Testis (tissue), 3 donors: ENCODE measurements around the gene GALNT11. TPM values are rescaled to one million over a fixed set of nuclear protein-coding genes. Genes with fewer than 3 reads are reported as not detected.

Experiments used
- DNase-seq: peaks from one replicate; pipeline ENCODE4 v3.0.0-alpha.2; 2019
- H3K27ac ChIP-seq, 2 donors: fragments of 200-600 bp; sonication (generic); one replicate each; pipeline ENCODE4 v1.5.1; 2019
- H3K27me3 ChIP-seq: fragments of 200-600 bp; sonication (generic); one replicate; pipeline ENCODE4 v1.5.1; 2019
- H3K36me3 ChIP-seq: fragments of 200-600 bp; sonication (generic); one replicate; pipeline ENCODE4 v1.5.1; 2017; ENCODE audit warnings: low read depth; ENCODE audit errors: missing control alignments
- H3K4me1 ChIP-seq: fragments of 200-600 bp; sonication (generic); one replicate; pipeline ENCODE4 v1.5.1; 2019
- H3K4me3 ChIP-seq, 2 donors: fragments of 200-600 bp; sonication (generic); one replicate each; pipeline ENCODE4 v1.5.1; 2017 to 2019
- H3K9me3 ChIP-seq: fragments of 200-600 bp; sonication (generic); one replicate; pipeline ENCODE4 v1.5.1; 2017
- POLR2A ChIP-seq: fragments of 450-650 bp; IDR thresholded peaks from one replicate; pipeline ENCODE4 v1.6.1; 2017; ENCODE audit warnings: antibody characterized with exemption, mild to moderate bottlenecking, moderate library complexity
- WGBS, 2 donors: methylation state at CpG; one replicate each; pipeline ENCODE4 v1.1.5; 2018; 5-methylcytosine and 5-hydroxymethylcytosine counted together
- intact Hi-C: fragments of 100-400 bp; cut with DNase I; formaldehyde crosslinking; loops from one replicate; pipeline ENCODE4 v1.15.1; 2023; ENCODE audit warnings: low total_unique reads
- polyA plus RNA-seq: library from polyadenylated mRNA; stranded (reverse); fragments of 350-450 nt; fragmentation: Illumina TruSeq; extraction: RNeasy Lipid Tissue Mini Kit (QIAGEN cat#74804); gene quantifications from one replicate; pipeline ENCODE4 v1.2.3, GENCODE V29; 2014; ENCODE audit warnings: low read depth, low replicate concordance; ENCODE audit not compliant: insufficient read depth
- small RNA-seq, 2 donors: library from RNA; depleted of rRNA; stranded (forward); fragments of <200 nt; gene quantifications; one replicate each; pipeline ENCODE3, GENCODE V24; 2016
- total RNA-seq, 2 donors: library from RNA; depleted of rRNA; stranded (reverse); fragments of >200 nt; gene quantifications; one replicate each; pipeline ENCODE4 v1.2.3, GENCODE V29; 2016
- TF ChIP-seq, protein P1 (sequence below), 3 experiments: fragments of 450-650 bp in 2 of 3; fragments of 200-600 bp in 1 of 3; sonication (generic) in 1 of 3; IDR thresholded peaks; one replicate each; pipeline ENCODE4 v1.5.1; 2016 to 2019; ENCODE audit warnings: antibody characterized with exemption in 3 of 3, mild to moderate bottlenecking in 2 of 3, moderate library complexity in 1 of 3

The GALNT11 gene
- total and polyA plus RNA-seq, 3 donors from 2014 or later = 23.4 to 38.8 (median 36.2) TPM

- no peak overlapping the region for H3K4me3 ChIP-seq
- H3K27ac ChIP-seq = no peak overlapping the region
- H3K27me3 ChIP-seq = no peaks in the 10 kb centered on the region
- no peaks in the 10 kb centered on the region for H3K36me3 ChIP-seq
- DNase-seq = no peak
- intact Hi-C loops = no loop called here
- no peaks in the 10 kb centered on the region for H3K9me3 ChIP-seq
- WGBS, 2 donors = 87 to 94% methylated on average over 5 of the region's 5 CpGs
- TF ChIP-seq, protein P1, sequence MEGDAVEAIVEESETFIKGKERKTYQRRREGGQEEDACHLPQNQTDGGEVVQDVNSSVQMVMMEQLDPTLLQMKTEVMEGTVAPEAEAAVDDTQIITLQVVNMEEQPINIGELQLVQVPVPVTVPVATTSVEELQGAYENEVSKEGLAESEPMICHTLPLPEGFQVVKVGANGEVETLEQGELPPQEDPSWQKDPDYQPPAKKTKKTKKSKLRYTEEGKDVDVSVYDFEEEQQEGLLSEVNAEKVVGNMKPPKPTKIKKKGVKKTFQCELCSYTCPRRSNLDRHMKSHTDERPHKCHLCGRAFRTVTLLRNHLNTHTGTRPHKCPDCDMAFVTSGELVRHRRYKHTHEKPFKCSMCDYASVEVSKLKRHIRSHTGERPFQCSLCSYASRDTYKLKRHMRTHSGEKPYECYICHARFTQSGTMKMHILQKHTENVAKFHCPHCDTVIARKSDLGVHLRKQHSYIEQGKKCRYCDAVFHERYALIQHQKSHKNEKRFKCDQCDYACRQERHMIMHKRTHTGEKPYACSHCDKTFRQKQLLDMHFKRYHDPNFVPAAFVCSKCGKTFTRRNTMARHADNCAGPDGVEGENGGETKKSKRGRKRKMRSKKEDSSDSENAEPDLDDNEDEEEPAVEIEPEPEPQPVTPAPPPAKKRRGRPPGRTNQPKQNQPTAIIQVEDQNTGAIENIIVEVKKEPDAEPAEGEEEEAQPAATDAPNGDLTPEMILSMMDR (IDR thresholded peaks at IDR 0.05) = no peak
- TF ChIP-seq POLR2A = no peak
- no peaks in the 10 kb centered on the region for H3K4me1 ChIP-seq
Measured at GRCh38 chr7:152152267-152152666, 126.8 kb downstream of the GALNT11 start.

- intact Hi-C loops = no loop called here
- H3K4me1 ChIP-seq = no peaks in the 10 kb centered on the region
- H3K36me3 ChIP-seq = no peaks in the 10 kb centered on the region
- H3K9me3 ChIP-seq = no peaks in the 10 kb centered on the region
- H3K27me3 ChIP-seq = no peaks in the 10 kb centered on the region
- no peak for DNase-seq
- no peak for TF ChIP-seq POLR2A
- TF ChIP-seq, protein P1 (IDR thresholded peaks at IDR 0.05) = no peak
- no peak overlapping the region for H3K27ac ChIP-seq
- 90 to 93% methylated on average over 11 of the region's 11 CpGs for WGBS, 2 donors
- H3K4me3 ChIP-seq = no peak overlapping the region
Measured at GRCh38 chr7:152158801-152159587, 133.5 kb downstream of the GALNT11 start.

- no peak overlapping the region for H3K4me3 ChIP-seq
- no peaks in the 10 kb centered on the region for H3K36me3 ChIP-seq
- no peaks in the 10 kb centered on the region for H3K4me1 ChIP-seq
- no peak for DNase-seq
- intact Hi-C loops = no loop called here
- no peaks in the 10 kb centered on the region for H3K27me3 ChIP-seq
- no peaks in the 10 kb centered on the region for H3K9me3 ChIP-seq
- H3K27ac ChIP-seq = no peak overlapping the region
- no peak for TF ChIP-seq POLR2A
- TF ChIP-seq, protein P1 (IDR thresholded peaks at IDR 0.05) = no peak
Measured at GRCh38 chr7:152161171-152161570, 135.7 kb downstream of the GALNT11 start.

DNA sequence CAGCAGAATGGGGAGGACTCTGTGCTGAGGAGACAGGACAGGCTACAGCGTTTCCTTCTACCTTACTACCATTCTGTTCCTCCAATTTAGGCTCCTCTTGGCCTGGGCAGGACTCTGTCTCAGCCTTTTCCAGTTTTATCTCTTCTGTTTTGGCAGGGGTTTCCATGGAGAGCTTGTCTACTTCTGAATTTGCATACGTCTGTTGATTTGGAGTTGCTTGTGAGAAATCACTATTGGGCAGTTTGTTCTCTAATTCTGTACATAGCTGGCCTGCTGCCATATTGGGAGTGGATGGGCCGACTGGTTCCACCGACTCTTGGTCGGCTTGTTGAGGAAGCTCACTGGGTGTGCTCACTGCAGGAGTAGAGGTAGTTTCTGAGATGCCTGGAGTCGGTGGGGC lies 136.8 kb downstream of the GALNT11 start:
- Histone ChIP-seq H3K27ac (no peak overlapping the region), H3K36me3 (no peaks in the 10 kb centered on the region), H3K27me3 (no peaks in the 10 kb centered on the region), H3K4me1 (no peaks in the 10 kb centered on the region), H3K4me3 (no peak overlapping the region), H3K9me3 (no peaks in the 10 kb centered on the region)
- intact Hi-C loops = no loop called here
- no peak for TF ChIP-seq POLR2A
- WGBS, 2 donors = 78 to 79% methylated on average over 5 to 6 of the region's 6 CpGs
- no peak for DNase-seq

Small RNAs within 50 kb of the gene (small RNA-seq; reads per million reads assigned to genes)
- 0 reads per million in 2 donors for gene RF00017

Other genes with a start within 250 kb of the GALNT11 start
- gene PRKAG2, start 148.6 kb upstream of the GALNT11 start, total RNA-seq = 10 to 100 TPM; 27.9 to 28.7 TPM
- 28.6 TPM for gene PRKAG2, start 148.6 kb upstream of the GALNT11 start, polyA plus RNA-seq
- gene GALNTL5, start 69.2 kb upstream of the GALNT11 start, total RNA-seq = 10 to 100 TPM; 17.5 to 36.2 TPM
- gene GALNTL5, start 69.2 kb upstream of the GALNT11 start, polyA plus RNA-seq = 63.9 TPM